ENCODE measurements around the gene TXNRD1. TPM values are rescaled to one million over a fixed set of nuclear protein-coding genes. Genes with fewer than 3 reads are reported as not detected.

The TXNRD1 gene
- total and polyA plus RNA-seq, 4 donors: 23.6 to 70.8 (median 55.7) TPM

- DNase-seq (ENCODE audit: low spot score): no peak
- Histone ChIP-seq H3K4me3 (ENCODE audit: low read depth in 1 of 3, low read length in 3 of 3) (no peak overlapping the region), H3K9me3 (ENCODE audit: control insufficient read depth in 4 of 4, low read length in 3 of 4) (no peaks in the 10 kb centered on the region), H3K4me1 (ENCODE audit: control insufficient read depth in 4 of 4, insufficient read depth in 4 of 4, low read length in 3 of 4) (peaks cover 0 to 9% (median 4%) of the 10 kb centered on the region in 4 donors), H3K27ac (ENCODE audit: low read depth in 1 of 2, low read length in 2 of 2) (peak overlapping the region; percentile 4 to 28), H3K27me3 (ENCODE audit: control insufficient read depth in 4 of 4, insufficient read depth in 4 of 4, low read length in 3 of 4) (no peaks in the 10 kb centered on the region), H3K9ac (ENCODE audit: low read depth in 1 of 2, low read length in 2 of 2) (no peak overlapping the region), H3K36me3 (ENCODE audit: control insufficient read depth in 4 of 4, insufficient read depth in 3 of 4, low read depth in 1 of 4, low read length in 3 of 4) (no peaks in the 10 kb centered on the region)
- TF ChIP-seq TAF1 (conservative IDR thresholded peaks at IDR 0.05) (no peak), YY1 (IDR thresholded peaks at IDR 0.05) (no peak), FOXA2 (IDR thresholded peaks at IDR 0.05) (no peak), NR2F2 (IDR thresholded peaks at IDR 0.05) (no peak), MAX (IDR thresholded peaks at IDR 0.05) (no peak), CTCF (IDR thresholded peaks at IDR 0.05; ENCODE audit: low read depth, low read length, missing input control) (no peak), RXRA (IDR thresholded peaks at IDR 0.05) (no peak), ZBTB33 (IDR thresholded peaks at IDR 0.05) (no peak), SP1 (IDR thresholded peaks at IDR 0.05) (no peak), EGR1 (IDR thresholded peaks at IDR 0.05; ENCODE audit: low read depth in 2 of 2) (no peak), JUND (IDR thresholded peaks at IDR 0.05) (no peak), REST (IDR thresholded peaks at IDR 0.05) (no peak), FOXA1 (IDR thresholded peaks at IDR 0.05) (no peak), HNF4G (IDR thresholded peaks at IDR 0.05) (no peak)
- 61% methylated on average over 4 of the region's 4 CpGs for WGBS
Measured at GRCh38 chr12:104219908-104220404, 4.4 kb downstream of the TXNRD1 start.

- H3K9ac ChIP-seq (ENCODE audit: low read depth in 1 of 2, low read length in 2 of 2): no peak overlapping the region
- no peaks in the 10 kb centered on the region for H3K9me3 ChIP-seq (ENCODE audit: control insufficient read depth in 4 of 4, low read length in 3 of 4)
- no peak overlapping the region for H3K4me3 ChIP-seq (ENCODE audit: low read depth in 1 of 3, low read length in 3 of 3)
- WGBS: 96% methylated on average over 6 of the region's 6 CpGs
- H3K27ac ChIP-seq (ENCODE audit: low read depth in 1 of 2, low read length in 2 of 2): no peak overlapping the region
- H3K27me3 ChIP-seq (ENCODE audit: control insufficient read depth in 4 of 4, insufficient read depth in 4 of 4, low read length in 3 of 4): no peaks in the 10 kb centered on the region
- peaks cover 0 to 2% (median 0%) of the 10 kb centered on the region in 4 donors for H3K4me1 ChIP-seq (ENCODE audit: control insufficient read depth in 4 of 4, insufficient read depth in 4 of 4, low read length in 3 of 4)
- no peaks in the 10 kb centered on the region for H3K36me3 ChIP-seq (ENCODE audit: control insufficient read depth in 4 of 4, insufficient read depth in 3 of 4, low read depth in 1 of 4, low read length in 3 of 4)
- no peak for DNase-seq (ENCODE audit: low spot score)
- TF ChIP-seq FOXA2 (IDR thresholded peaks at IDR 0.05) (no peak), RAD21 (IDR thresholded peaks at IDR 0.05) (no peak), ZBTB33 (IDR thresholded peaks at IDR 0.05) (no peak), YY1 (IDR thresholded peaks at IDR 0.05) (no peak), HNF4A (conservative IDR thresholded peaks at IDR 0.05) (no peak), MAX (IDR thresholded peaks at IDR 0.05) (no peak), CTCF (IDR thresholded peaks at IDR 0.05; ENCODE audit: low read depth, low read length, missing input control) (no peak), TAF1 (conservative IDR thresholded peaks at IDR 0.05) (no peak), GABPA (IDR thresholded peaks at IDR 0.05 in 1 of 2, conservative IDR thresholded peaks at IDR 0.05 in 1 of 2) (no peak), FOXA1 (IDR thresholded peaks at IDR 0.05) (no peak), EGR1 (IDR thresholded peaks at IDR 0.05; ENCODE audit: low read depth in 2 of 2) (no peak), JUND (IDR thresholded peaks at IDR 0.05) (no peak)
Measured at GRCh38 chr12:104220931-104221330, 5.4 kb downstream of the TXNRD1 start.
